ENCODE results near the gene CARD11. TPM values are rescaled to one million over a fixed set of nuclear protein-coding genes. Genes with fewer than 3 reads are reported as not detected.

The CARD11 gene
- total RNA-seq, 1 donor from 2014 or later = 0.31 TPM

DNA sequence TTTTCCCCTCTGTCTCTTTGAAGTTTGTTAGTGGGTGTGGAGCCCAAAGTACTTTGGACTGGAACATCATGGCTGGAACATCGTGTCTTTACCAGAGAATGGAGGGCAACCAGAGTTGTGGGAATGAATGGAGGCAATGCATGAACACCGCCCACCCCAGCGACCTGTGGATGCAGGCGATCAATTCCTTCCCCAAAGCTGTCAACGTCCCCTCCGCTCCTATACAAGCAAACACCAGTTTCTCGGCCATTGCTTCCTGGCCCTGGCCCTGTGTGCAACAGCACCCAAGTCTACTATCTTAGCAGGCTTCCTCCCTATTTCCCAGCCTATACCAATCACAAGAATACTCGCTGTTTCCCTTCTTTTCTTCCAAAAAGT is 62.6 kb downstream of the CARD11 start:
- DNase-seq = no peak

DNA sequence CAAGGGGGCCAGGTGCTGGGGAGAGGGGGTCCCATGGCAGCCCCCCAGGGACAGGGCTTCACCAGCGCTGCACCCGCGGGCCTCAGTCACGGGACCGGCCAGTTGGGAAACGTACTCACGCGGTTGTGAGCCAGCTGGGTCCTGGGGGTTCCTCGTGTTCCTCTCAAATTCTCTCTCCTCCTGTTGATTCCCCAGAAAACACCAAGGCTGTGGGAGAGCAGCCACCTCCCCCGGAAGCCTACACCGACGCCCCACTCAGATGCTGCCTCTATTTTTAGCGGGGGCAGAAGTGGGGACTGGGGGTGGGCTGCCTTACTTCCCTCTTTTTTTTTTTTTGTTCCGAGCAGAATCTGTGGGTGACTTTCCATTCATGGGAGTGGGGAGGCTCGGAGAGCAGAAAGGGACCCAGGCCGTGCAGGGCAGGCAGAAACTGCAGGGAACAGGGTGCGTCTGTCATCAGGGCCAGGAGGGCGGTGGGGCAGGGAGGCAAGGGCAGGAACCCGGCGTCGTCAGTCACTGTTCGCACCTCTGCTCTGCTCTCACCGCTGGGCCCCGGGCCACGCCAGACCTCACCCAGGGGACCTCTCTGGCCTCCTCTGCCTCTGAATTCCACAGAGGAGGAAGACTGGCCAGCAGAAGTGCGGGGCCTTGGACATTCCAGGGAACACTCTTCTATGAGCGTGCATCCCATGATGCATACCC is 63.1 kb downstream of the CARD11 start:
- DNase-seq = no peak

GRCh38 chr7:2979951-2980350 is 63.7 kb downstream of the CARD11 start:
- no peak for DNase-seq

GRCh38 chr7:2979201-2979631 is 64.5 kb downstream of the CARD11 start:
- DNase-seq = no peak

DNA sequence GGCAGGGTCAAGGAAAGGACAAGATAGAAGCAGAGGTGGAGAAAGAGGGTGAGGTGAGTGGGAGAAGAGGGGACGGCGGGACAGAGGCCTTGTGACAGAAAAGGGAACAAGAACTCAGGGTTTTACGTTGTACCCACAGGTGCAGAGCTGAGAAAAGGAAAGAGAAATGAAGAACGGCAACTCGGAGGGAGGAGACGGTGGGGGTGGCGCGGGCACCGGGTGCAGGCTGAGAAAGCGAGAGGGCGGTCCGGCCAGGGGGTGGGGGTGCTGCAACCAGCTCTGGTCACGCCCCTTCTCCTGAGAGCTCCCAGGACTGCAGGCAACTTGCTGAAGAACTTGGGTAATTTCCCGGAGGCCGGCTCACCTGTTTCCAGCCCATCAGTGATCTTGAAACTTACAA is 65.3 kb downstream of the CARD11 start:
- no peak for DNase-seq

DNA sequence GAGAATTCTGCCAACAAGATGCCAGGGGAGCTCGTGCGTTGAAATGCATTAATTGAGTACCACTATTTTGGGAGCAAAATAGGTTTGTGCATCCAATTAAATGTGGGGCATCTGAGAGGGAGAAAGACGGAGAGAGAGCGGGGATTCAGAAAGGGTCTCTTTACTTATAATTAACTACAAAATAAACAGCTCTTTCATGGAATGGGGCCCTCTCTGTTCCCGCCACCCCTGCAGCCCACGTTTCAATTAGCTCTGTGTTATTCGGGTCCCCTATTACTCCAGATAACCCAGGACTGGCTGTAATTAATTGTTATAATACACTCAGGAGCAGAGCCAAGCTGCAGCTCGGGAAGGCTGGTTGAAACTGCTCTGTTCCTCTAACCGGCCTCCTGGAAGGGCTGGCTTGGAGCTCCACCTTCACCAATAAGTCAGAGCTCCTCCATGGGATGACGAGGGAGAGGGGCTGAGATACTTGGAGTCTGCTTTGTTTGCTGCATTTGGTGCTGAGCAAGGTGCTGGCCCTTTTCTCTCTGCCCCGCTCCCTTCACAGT is 67.8 kb downstream of the CARD11 start:
- DNase-seq = no peak

- no peak for DNase-seq
Observed at GRCh38 chr7:2974093-2974819, 69.4 kb downstream of the CARD11 start.

DNA sequence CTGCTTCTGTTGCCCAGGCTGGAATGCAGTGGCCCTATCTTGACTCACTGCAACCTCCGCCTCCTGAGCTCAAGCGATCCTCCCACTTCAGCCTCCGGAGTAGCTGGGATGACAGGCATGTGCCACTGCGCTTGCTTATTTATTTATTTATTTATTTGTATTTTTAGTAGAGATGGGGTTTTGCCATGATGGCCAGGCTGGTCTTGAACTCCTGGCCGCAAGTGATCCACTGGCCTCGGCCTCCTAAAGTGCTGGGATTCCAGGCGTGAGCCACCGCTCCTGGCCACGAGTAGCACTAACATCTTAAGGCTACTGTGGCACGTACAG is 70.9 kb downstream of the CARD11 start:
- no peak for DNase-seq

DNA sequence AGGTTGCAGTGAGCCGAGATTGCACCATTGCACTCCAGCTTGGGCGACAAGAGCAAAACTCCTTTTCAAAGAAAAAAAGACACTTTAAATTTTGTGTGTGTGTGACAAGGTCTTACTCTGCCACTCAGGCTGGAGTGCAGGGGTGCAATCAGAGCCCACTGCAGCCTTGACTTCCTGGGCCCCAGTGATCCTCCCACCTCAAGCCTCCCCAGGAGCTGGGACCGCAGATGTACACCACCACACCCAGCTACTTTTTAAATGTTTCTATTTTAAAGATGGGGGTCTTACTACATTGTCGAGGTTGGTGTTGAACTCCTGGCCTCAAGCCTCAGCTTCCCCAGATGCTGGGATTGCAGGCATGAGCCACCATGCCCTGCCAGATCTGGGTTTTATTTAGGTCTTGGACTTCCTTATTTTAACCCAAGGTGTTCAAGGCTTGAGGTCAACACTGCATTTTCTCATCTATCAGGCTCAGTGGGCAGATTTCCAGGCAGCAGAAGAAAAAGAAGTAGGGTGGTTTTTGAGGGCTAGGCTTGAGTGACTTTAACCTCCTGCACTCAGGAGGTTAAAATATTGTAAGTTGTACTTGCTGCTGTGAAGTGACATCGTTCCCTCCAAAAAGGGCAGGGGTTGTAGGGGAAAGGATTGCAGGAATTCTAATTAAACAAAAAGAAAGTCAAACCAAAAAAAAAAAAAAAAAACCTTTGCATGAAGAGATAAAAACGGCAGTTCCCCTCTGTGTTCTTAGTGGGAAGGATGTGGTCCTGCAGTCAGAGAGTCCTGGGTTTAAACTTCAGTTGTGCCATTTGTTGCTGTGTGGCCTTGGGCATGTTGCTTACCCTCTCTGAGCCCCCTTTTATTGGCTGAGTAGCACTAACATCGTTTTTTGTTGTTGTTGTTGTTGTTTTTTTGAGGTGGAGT is 71.5 kb downstream of the CARD11 start:
- no peak for DNase-seq

- DNase-seq = no peak
Observed at GRCh38 chr7:2970861-2971260, 72.8 kb downstream of the CARD11 start.

DNA sequence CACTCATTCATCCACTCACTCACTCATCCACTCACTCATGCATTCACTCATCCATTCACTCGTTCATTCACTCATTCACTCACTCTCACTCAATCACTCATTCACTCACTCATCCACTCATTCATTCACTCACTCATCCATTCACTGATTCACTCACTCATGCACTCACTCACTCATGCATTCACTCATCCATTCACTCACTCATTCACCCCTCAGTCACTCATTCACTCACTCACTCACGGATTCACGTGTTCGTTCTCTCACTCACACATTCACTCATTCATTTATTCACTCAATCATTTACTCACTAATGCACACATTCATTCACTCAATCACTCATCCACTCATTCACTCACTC is 73.4 kb downstream of the CARD11 start:
- DNase-seq = no peak

DNA sequence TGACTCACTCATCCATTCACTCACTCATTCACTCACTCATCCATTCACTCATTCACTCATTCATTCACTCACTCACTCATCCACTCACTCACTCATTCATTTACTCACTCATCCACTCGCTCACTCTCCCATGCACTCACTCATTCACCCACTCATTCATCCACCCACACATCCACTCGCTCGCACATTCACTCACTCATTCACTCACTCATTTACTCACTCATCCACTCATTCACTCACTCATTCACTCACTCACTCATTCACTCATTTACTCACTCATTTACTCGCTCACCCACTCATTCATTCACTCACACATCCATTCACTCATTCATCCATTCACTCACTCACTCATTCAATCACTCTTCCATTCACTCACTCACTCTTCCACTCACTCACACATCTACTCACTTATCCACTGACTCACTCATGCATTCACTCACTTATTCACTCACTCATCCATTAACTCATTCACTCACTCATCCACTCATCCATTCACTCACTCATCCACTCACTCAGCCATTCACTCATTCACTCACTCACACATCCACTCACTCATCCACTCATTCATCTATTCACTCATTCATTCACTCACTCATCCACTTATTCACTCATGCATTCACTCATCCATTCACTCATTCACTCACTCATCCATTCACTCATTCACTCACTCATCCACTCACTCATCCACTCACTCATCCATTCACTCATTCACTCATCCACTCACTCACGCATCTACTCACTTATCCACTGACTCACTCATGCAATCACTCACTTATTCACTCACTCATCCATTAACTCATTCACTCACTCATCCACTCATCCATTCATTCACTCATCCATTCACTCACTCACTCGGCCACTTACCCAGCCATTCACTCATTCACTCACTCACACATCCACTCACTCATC is 74.0 kb downstream of the CARD11 start:
- DNase-seq = no peak

DNA sequence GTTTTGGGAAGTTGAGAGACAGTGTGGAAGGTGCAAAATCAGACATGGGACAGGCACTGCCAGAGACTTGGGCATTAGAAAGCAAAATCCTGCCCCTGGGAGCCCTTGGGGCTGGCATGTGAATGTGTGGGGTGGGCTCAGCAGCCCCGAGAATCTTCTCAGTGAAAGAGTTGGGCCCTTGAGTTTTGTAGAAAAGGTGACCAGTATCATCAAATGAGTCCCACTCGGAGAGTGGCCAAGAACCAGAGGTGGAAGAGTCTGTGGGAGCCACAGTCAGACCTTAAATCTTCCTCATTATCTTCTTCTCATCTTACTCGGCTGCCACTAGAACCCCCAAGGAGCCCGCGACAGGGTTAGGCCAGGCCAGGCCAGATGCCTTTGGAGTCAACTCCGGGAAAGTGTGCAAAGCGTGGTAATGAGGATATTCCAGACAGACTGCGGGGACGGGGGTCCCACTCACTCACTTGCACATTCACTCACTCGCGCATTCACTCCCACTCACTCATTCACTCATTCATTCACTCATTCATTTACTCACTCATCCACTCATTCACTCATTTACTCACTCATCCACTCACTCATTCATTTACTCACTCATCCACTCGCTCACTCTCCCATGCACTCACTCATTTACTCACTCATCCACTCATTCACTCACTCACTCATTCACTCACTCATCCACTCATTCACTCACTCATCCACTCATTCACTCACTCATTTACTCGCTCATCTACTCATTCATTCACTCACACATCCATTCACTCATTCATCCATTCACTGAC is 74.9 kb downstream of the CARD11 start:
- DNase-seq = no peak

GRCh38 chr7:2968176-2968575 is 75.5 kb downstream of the CARD11 start:
- DNase-seq = no peak

- DNase-seq = no peak
Observed at GRCh38 chr7:2967705-2968104, 76.0 kb downstream of the CARD11 start.

GRCh38 chr7:2967253-2967652 is 76.4 kb downstream of the CARD11 start:
- no peak for DNase-seq

DNA sequence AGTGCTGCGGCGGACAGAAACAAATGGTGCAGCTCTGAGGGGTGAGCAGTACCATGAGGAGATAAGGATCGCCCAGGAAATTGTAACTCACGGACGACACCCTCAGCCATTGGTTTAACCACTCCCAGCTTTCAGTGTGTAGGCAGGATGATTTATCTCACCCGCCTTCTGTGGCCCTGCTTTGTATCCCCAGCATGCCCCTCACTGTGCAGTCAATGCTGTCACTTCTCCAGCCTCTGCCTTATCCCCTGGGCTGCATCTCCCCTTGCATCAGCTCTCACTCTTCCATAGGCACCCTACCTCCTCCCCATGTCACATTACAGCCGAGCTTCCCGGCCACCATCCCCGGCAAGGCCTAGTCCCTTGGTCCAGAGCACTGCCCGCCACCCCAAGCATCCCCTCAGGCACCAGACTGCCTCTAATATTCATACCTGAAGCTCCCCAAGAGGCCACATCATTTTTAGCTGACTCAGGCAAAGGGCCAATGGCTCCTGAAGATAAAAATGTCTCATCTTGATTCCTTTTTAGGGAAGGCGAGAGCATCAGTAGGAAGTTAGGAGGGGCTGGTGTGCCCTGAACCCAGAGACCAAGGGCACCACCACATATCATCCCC is 77.1 kb downstream of the CARD11 start:
- DNase-seq = no peak

DNA sequence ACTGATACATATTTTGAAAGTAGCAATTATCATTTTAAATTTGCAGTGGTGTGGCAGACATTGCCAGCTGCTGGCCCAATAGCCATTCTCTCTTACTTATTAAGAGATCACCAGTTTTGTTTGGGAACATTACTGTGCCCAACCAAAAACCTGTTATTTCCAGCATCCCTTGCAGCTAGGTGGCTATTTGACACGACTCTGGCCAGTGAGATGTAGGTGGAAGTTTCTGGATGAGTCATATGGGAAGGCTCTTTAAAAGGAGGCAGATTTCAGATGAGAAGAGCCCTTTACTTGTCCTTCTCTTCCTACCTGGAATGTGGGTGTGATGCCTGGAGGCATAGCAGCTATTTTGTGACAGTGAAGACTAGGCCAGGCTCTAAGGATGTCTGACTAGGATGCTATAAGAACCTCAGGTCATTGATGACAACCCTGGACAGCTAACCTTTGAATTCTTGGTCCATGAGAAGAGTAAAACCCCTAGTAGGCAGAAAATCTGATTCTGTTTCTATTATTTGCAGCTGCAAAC is 77.9 kb downstream of the CARD11 start:
- no peak for DNase-seq

DNA sequence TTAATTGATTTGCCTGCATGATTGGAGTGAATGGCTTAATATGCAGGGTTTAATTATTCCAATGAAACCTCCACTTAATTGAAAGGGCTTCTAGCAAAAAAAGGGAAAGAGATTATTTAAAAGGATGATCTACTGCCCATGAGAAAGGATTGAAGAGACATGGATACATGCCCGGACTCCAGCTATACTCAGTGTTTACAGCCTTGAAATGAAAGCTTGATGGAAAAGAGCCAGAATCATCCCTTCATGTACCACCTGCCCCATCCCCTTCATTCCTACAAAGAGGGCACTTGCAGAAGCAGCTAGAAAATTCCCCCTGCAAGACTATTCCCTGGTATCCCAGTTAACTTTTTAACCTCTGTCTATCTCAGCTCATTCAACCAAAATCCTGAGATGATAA is 78.4 kb downstream of the CARD11 start:
- no peak for DNase-seq

- no peak for DNase-seq
Observed at GRCh38 chr7:2964208-2964607, 79.5 kb downstream of the CARD11 start.

Data from occipital lobe (tissue), 2 donors.